H1 (cell line): ENCODE measurements around the gene CRACDL. TPM values are rescaled to one million over a fixed set of nuclear protein-coding genes. Genes with fewer than 3 reads are reported as not detected.

Experiments
- CTCF ChIA-PET: fragments of 300-600 bp; sonication (Branson Sonifier 250); formaldehyde crosslinking; loops from one replicate; lab custom pipeline; 2021; ENCODE audit not compliant: partially characterized antibody; lab: Charles Lee
- POLR2A ChIA-PET: fragments of 300-600 bp; sonication (Branson Sonifier 250); formaldehyde crosslinking; loops from one replicate; lab custom pipeline; 2021; ENCODE audit warnings: inconsistent platforms; ENCODE audit not compliant: partially characterized antibody; lab: Charles Lee
- DNase-seq, 2 experiments: peaks; one replicate each; pipeline versions ENCODE4 v3.0.0 to v3.0.0-alpha.2; 2010 to 2022; ENCODE audit warnings: low spot score in 2 of 2, low read depth in 1 of 2, mixed read lengths in 1 of 2
- FAIRE-seq: peaks from 2 replicates; lab custom pipeline; 2011; peaks lifted over from hg19 to GRCh38; lab: Jason Lieb, UNC
- H2AFZ ChIP-seq: 2 replicates; pipeline ENCODE4 v1.8.1; 2012; ENCODE audit warnings: low read length, inconsistent platforms
- H2AK5ac ChIP-seq: 2 replicates; pipeline ENCODE4 v1.6.1; 2013; ENCODE audit warnings: low read depth, low read length
- H2BK120ac ChIP-seq: replicated peaks from 2 replicates; pipeline ENCODE3; 2013; ENCODE audit warnings: low read depth, low read length, inconsistent platforms
- H2BK12ac ChIP-seq: 2 replicates; pipeline ENCODE4 v1.6.1; 2013; ENCODE audit warnings: low read depth, low read length
- H2BK15ac ChIP-seq: 2 replicates; pipeline ENCODE4 v1.6.1; 2013; ENCODE audit warnings: low read length
- H2BK20ac ChIP-seq: 2 replicates; pipeline ENCODE4 v1.6.1; 2013; ENCODE audit warnings: low read length
- H2BK5ac ChIP-seq: 2 replicates; pipeline ENCODE4 v1.6.1; 2013; ENCODE audit warnings: low read depth, low read length
- H3K14ac ChIP-seq: 2 replicates; pipeline ENCODE4 v1.6.1; 2013; ENCODE audit warnings: inconsistent platforms; ENCODE audit not compliant: insufficient read length
- H3K18ac ChIP-seq: 2 replicates; pipeline ENCODE4 v1.6.1; 2013; ENCODE audit warnings: low read length; ENCODE audit errors: extremely low read depth
- H3K23ac ChIP-seq: 2 replicates; pipeline ENCODE4 v1.6.1; 2013; ENCODE audit warnings: inconsistent platforms; ENCODE audit not compliant: insufficient read length
- H3K23me2 ChIP-seq: 2 replicates; pipeline ENCODE4 v1.6.1; 2013; ENCODE audit warnings: low read depth, low read length
- H3K27ac ChIP-seq: 2 replicates; pipeline ENCODE4 v1.6.1; 2011; ENCODE audit warnings: low read depth, low read length, inconsistent platforms
- H3K27me3 ChIP-seq, 4 experiments: replicated peaks in 1 of 4; 1 replicate in 1 of 4; 2 replicates in 3 of 4; pipeline versions ENCODE4 v1.6.1 to v1.8.1; 2011 to 2013; ENCODE audit warnings: low read length in 3 of 4, mild to moderate bottlenecking in 3 of 4, inconsistent platforms in 2 of 4, mixed read lengths in 2 of 4, moderate library complexity in 1 of 4; ENCODE audit not compliant: control insufficient read depth in 3 of 4, insufficient read depth in 3 of 4; ENCODE audit errors: extremely low read depth in 1 of 4
- H3K36me3 ChIP-seq, 4 experiments: 2 replicates each; pipeline versions ENCODE4 v1.6.1 to v1.8.1; 2011 to 2013; ENCODE audit warnings: mild to moderate bottlenecking in 4 of 4, low read length in 3 of 4, moderate library complexity in 2 of 4, control low read depth in 1 of 4, inconsistent platforms in 1 of 4; ENCODE audit not compliant: insufficient read depth in 4 of 4, control insufficient read depth in 2 of 4
- H3K4ac ChIP-seq: replicated peaks from 2 replicates; pipeline ENCODE3; 2013; ENCODE audit warnings: low read length, low read depth, mixed read lengths, inconsistent platforms; ENCODE audit not compliant: insufficient read length
- H3K4me1 ChIP-seq, 4 experiments: replicated peaks in 1 of 4; 1 replicate in 1 of 4; 2 replicates in 3 of 4; pipeline versions ENCODE4 v1.6.1 to v1.8.1; 2011 to 2013; ENCODE audit warnings: low read length in 3 of 4, inconsistent platforms in 2 of 4, mixed read lengths in 1 of 4; ENCODE audit not compliant: insufficient read depth in 4 of 4, control insufficient read depth in 3 of 4
- H3K4me2 ChIP-seq, 2 experiments: 2 replicates each; pipeline versions ENCODE4 v1.6.1 to v1.8.1; 2011 to 2013; ENCODE audit warnings: low read depth in 2 of 2, low read length in 2 of 2, control low read depth in 1 of 2, inconsistent platforms in 1 of 2, mild to moderate bottlenecking in 1 of 2; ENCODE audit not compliant: insufficient read depth in 1 of 2
- H3K4me3 ChIP-seq, 4 experiments: fragments of 200-600, 300-600 bp in 1 of 4; sonication (generic), shearing (Covaris generic), sonication (Bioruptor Twin) in 1 of 4; 2 replicates each; pipeline versions ENCODE4 v1.5.1 to v1.8.1; 2011 to 2016; ENCODE audit warnings: low read length in 4 of 4, low read depth in 3 of 4, control low read depth in 2 of 4, inconsistent platforms in 2 of 4, mild to moderate bottlenecking in 2 of 4, mixed read lengths in 1 of 4, moderate library complexity in 1 of 4; ENCODE audit not compliant: insufficient read depth in 2 of 4; ENCODE audit errors: extremely low read depth in 1 of 4
- H3K56ac ChIP-seq: replicated peaks from 2 replicates; pipeline ENCODE3; 2013; ENCODE audit warnings: low read depth, mild to moderate bottlenecking, mixed read lengths, low read length, inconsistent platforms; ENCODE audit not compliant: insufficient read length
- H3K79me1 ChIP-seq: 2 replicates; pipeline ENCODE4 v1.6.1; 2013; ENCODE audit warnings: low read depth, low read length, control low read depth
- H3K79me2 ChIP-seq, 2 experiments: 2 replicates each; pipeline versions ENCODE4 v1.6.1 to v1.8.1; 2012 to 2013; ENCODE audit warnings: low read length in 2 of 2, mild to moderate bottlenecking in 2 of 2, inconsistent platforms in 1 of 2; ENCODE audit not compliant: insufficient read depth in 2 of 2, control insufficient read depth in 1 of 2
- H3K9ac ChIP-seq, 4 experiments: replicated peaks in 1 of 4; 1 replicate in 1 of 4; 2 replicates in 3 of 4; pipeline versions ENCODE4 v1.6.1 to v1.8.1; 2011 to 2013; ENCODE audit warnings: low read depth in 3 of 4, low read length in 3 of 4, control low read depth in 2 of 4, mild to moderate bottlenecking in 2 of 4, moderate library complexity in 2 of 4, inconsistent platforms in 1 of 4; ENCODE audit errors: extremely low read depth in 1 of 4
- H3K9me3 ChIP-seq, 2 experiments: 2 replicates each; pipeline versions ENCODE4 v1.6.1 to v1.8.1; 2012 to 2013; ENCODE audit warnings: mild to moderate bottlenecking in 2 of 2, moderate library complexity in 2 of 2, control low read depth in 1 of 2, inconsistent platforms in 1 of 2, low read depth in 1 of 2, low read length in 1 of 2, mixed read lengths in 1 of 2; ENCODE audit not compliant: insufficient read depth in 2 of 2
- H4K20me1 ChIP-seq, 2 experiments: replicated peaks in 1 of 2; 2 replicates each; pipeline versions ENCODE3 to v1.8.1; 2011 to 2013; ENCODE audit warnings: inconsistent platforms in 2 of 2, low read length in 2 of 2, mild to moderate bottlenecking in 1 of 2; ENCODE audit not compliant: insufficient read depth in 2 of 2, control insufficient read depth in 1 of 2
- H4K5ac ChIP-seq: 2 replicates; pipeline ENCODE4 v1.6.1; 2013; ENCODE audit warnings: low read length, low read depth, mixed read lengths, inconsistent platforms; ENCODE audit not compliant: insufficient read length
- H4K8ac ChIP-seq: 2 replicates; pipeline ENCODE4 v1.8.0; 2013; ENCODE audit warnings: mild to moderate bottlenecking, moderate library complexity, low read length, inconsistent platforms; ENCODE audit not compliant: insufficient read depth; ENCODE audit errors: extremely low read depth
- H4K91ac ChIP-seq: replicated peaks from 2 replicates; pipeline ENCODE3; 2013; ENCODE audit warnings: low read length, mixed read lengths, inconsistent platforms; ENCODE audit not compliant: insufficient read length
- ATF3 ChIP-seq: IDR thresholded peaks from 2 replicates; pipeline ENCODE4 v1.6.1; 2011; ENCODE audit warnings: low read depth, mild to moderate bottlenecking, low read length; ENCODE audit not compliant: insufficient read depth
- EP300 ChIP-seq, 2 experiments: IDR thresholded peaks; 1 replicate in 1 of 2; 2 replicates in 1 of 2; pipeline ENCODE4 v1.6.1; 2011 to 2012; ENCODE audit warnings: low read depth in 2 of 2, low read length in 2 of 2, mild to moderate bottlenecking in 2 of 2, borderline replicate concordance in 1 of 2, inconsistent platforms in 1 of 2, moderate library complexity in 1 of 2
- EZH2 ChIP-seq: fragments of 200-600 bp; sonication (generic); IDR thresholded peaks from 2 replicates; pipeline ENCODE4 v1.7.1; 2012; ENCODE audit warnings: low read depth, mild to moderate bottlenecking, moderate library complexity, low read length, inconsistent platforms; ENCODE audit not compliant: severe bottlenecking
- GTF2F1 ChIP-seq: IDR thresholded peaks from 2 replicates; pipeline ENCODE4 v1.6.1; 2012; ENCODE audit warnings: low read depth, low read length, improper control_type of control experiment, borderline replicate concordance
- KDM5A ChIP-seq: fragments of 200-600 bp; IDR thresholded peaks from 2 replicates; pipeline ENCODE4 v1.7.1; 2012; ENCODE audit warnings: mild to moderate bottlenecking, low read length, inconsistent platforms, mixed read lengths
- PHF8 ChIP-seq: fragments of 200-600 bp; sonication (generic); conservative IDR thresholded peaks from 2 replicates; pipeline ENCODE4 v1.7.1; 2012; ENCODE audit warnings: low read depth, mild to moderate bottlenecking, inconsistent platforms, low read length, moderate library complexity
- SP1 ChIP-seq: IDR thresholded peaks from 2 replicates; pipeline ENCODE4 v1.6.1; 2011; ENCODE audit warnings: low read depth, low read length
- SP2 ChIP-seq: IDR thresholded peaks from 2 replicates; pipeline ENCODE4 v1.6.1; 2012; ENCODE audit warnings: mild to moderate bottlenecking, low read length, inconsistent platforms
- SP4 ChIP-seq: IDR thresholded peaks from 2 replicates; pipeline ENCODE4 v1.6.1; 2012; ENCODE audit warnings: low read length, inconsistent platforms
- SRF ChIP-seq: IDR thresholded peaks from 2 replicates; pipeline ENCODE4 v1.6.1; 2011; ENCODE audit warnings: mild to moderate bottlenecking, low read depth, low read length, moderate library complexity
- TBP ChIP-seq: IDR thresholded peaks from 2 replicates; pipeline ENCODE4 v1.6.1; 2011; ENCODE audit warnings: low read depth, low read length, improper control_type of control experiment
- TEAD4 ChIP-seq: IDR thresholded peaks from 2 replicates; pipeline ENCODE4 v1.6.1; 2012; ENCODE audit warnings: low read depth, low read length, inconsistent platforms, mixed read lengths
- WGBS, 2 experiments: shearing (Covaris generic) in 1 of 2; methylation state at CpG; one replicate each; pipeline versions ENCODE4 v1.1.6 to v1.1.7; 2013 to 2015; ENCODE audit warnings: low lambda C conversion rate in 2 of 2, mixed read lengths in 2 of 2, inconsistent platforms in 1 of 2, low coverage in 1 of 2, missing lambda C conversion rate in 1 of 2; ENCODE audit not compliant: insufficient replicate concordance in 2 of 2, insufficient coverage in 1 of 2, insufficient read length in 1 of 2; ENCODE audit errors: extremely low coverage in 1 of 2, missing lambda C conversion rate in 1 of 2; 5-methylcytosine and 5-hydroxymethylcytosine counted together
- polyA plus RNA-seq, 7 experiments: library from polyadenylated mRNA; depleted of rRNA in 3 of 7; stranded (reverse) in 5 of 7; unstranded in 2 of 7; fragments of >200 nt in 5 of 7; fragments of 200-250 nt in 2 of 7; gene quantifications; 1 replicate in 5 of 7; 2 replicates in 1 of 7; 4 replicates in 1 of 7; pipeline versions ENCODE4 v1.2.1 to v1.2.3, GENCODE V29; 2011 to 2013; ENCODE audit warnings: missing spikeins in 2 of 7, mixed read lengths in 2 of 7
- total RNA-seq: library from RNA; stranded (reverse); fragmentation: NEBNext Ultra II Directional; extraction: Animal tissue kit (Norgen Biotek cat#: 25700); gene quantifications from 2 replicates; pipeline ENCODE4 v1.2.1, GENCODE V29; 2021

The CRACDL gene
- total and polyA plus RNA-seq, 2 of the 8 experiments (the other 6 are each of a cell fraction or from before 2014, with no cell fraction given): 0.07 to 0.38 TPM

GRCh38 chr2:98897746-98898145, 38.3 kb downstream of the CRACDL start:
- no peak overlapping the region for H2AFZ ChIP-seq
- no peak overlapping the region for H3K27ac ChIP-seq
- peak in 1 of 2 experiments; percentile 17 for DNase-seq
- H3K14ac ChIP-seq: no peak overlapping the region
- H4K5ac ChIP-seq: no peak overlapping the region
- H2BK15ac ChIP-seq: no peak overlapping the region
- H3K4me1 ChIP-seq: no peaks in the 10 kb centered on the region
- H3K27me3 ChIP-seq: no peaks in the 10 kb centered on the region
- no peak overlapping the region for H3K9ac ChIP-seq
- no peak overlapping the region for H2BK120ac ChIP-seq
- H3K4me2 ChIP-seq: no peak overlapping the region
- H3K23me2 ChIP-seq: no peaks in the 10 kb centered on the region
- H3K18ac ChIP-seq: no peak overlapping the region
- no peak overlapping the region for H3K23ac ChIP-seq
- no peaks in the 10 kb centered on the region for H3K36me3 ChIP-seq
- H4K20me1 ChIP-seq: no peaks in the 10 kb centered on the region
- no peak overlapping the region for H4K91ac ChIP-seq
- no peak for TF ChIP-seq ATF3
- TF ChIP-seq TEAD4: no peak
- no peak for TF ChIP-seq TBP
- TF ChIP-seq SP4: no peak
- TF ChIP-seq EZH2: no peak
- TF ChIP-seq KDM5A: no peak
- TF ChIP-seq SP1: no peak
- TF ChIP-seq EP300 (IDR thresholded peaks at IDR 0.05; ENCODE audit: borderline replicate concordance in 1 of 2, low read depth in 2 of 2, low read length in 2 of 2): no peak
- no peak for TF ChIP-seq SRF
- TF ChIP-seq GTF2F1: no peak
- no peak for TF ChIP-seq SP2
- TF ChIP-seq PHF8: no peak
- TF ChIP-seq, all 59 proteins: peak for 0
- H3K9me3 ChIP-seq: no peaks in the 10 kb centered on the region
- no peak overlapping the region for H2BK12ac ChIP-seq
- no peak overlapping the region for H2BK20ac ChIP-seq
- H2AK5ac ChIP-seq: no peak overlapping the region
- no peaks in the 10 kb centered on the region for H3K79me1 ChIP-seq
- no peak overlapping the region for H3K4me3 ChIP-seq
- POLR2A ChIA-PET: no interaction called here
- FAIRE-seq: no peak
- no peaks in the 10 kb centered on the region for H3K79me2 ChIP-seq
- CTCF ChIA-PET: interaction anchor here (1.4 to 1.5 kb wide), 2 partner anchors 25 to 26 kb away, joined by 4 read pairs; no protein-coding TSS in a partner anchor
- 88% methylated on average over 4 of the region's 4 CpGs; no CpG with 5 or more reads in 1 of the 2 experiments for WGBS, 2 experiments
- H2BK5ac ChIP-seq: no peak overlapping the region
- no peak overlapping the region for H4K8ac ChIP-seq
- no peak overlapping the region for H3K56ac ChIP-seq
- H3K4ac ChIP-seq: no peak overlapping the region
